ENCODE results near the gene PHTF1. TPM values are rescaled to one million over a fixed set of nuclear protein-coding genes. Genes with fewer than 3 reads are reported as not detected.
"Not testable (repeated sequence)": the region's sequence is repeated elsewhere in the genome, so short reads cannot be mapped to it uniquely, and the experiment has no call there.

The PHTF1 gene
- total and polyA plus RNA-seq, 8 donors, result 3.9 to 48.2 (median 15.5) TPM

GRCh38 chr1:113756461-113756860 lies 2.8 kb downstream of the PHTF1 start:
- no peak for DNase-seq
- Histone ChIP-seq H3K36me3 (peaks cover 5 to 13% (median 11%) of the 10 kb centered on the region in 4 donors), H3K27me3 (no peaks in the 10 kb centered on the region), H3K4me1 (peaks cover 4 to 39% (median 20%) of the 10 kb centered on the region in 4 donors), H3K27ac (no peak overlapping the region), H3K9me3 (no peaks in the 10 kb centered on the region), H3K4me3 (no peak overlapping the region)
- 82 to 97% (median 89%) methylated on average over 1 of the region's 1 CpG for WGBS, 5 donors
- TF ChIP-seq EP300 (IDR thresholded peaks at IDR 0.05) (no peak), POLR2AphosphoS5 (IDR thresholded peaks at IDR 0.05) (no peak), CTCF (IDR thresholded peaks at IDR 0.05) (no peak), POLR2A (IDR thresholded peaks at IDR 0.05) (no peak)
- intact Hi-C loops (cut with DNase I; ENCODE audit: low total_unique reads), result no loop called here

- H3K4me3 ChIP-seq; H3K27me3 ChIP-seq; H3K9me3 ChIP-seq; DNase-seq; H3K27ac ChIP-seq; intact Hi-C loops (cut with DNase I; ENCODE audit: low total_unique reads): not testable (repeated sequence)
- WGBS, 5 donors, result 90 to 95% (median 95%) methylated on average over 6 of the region's 6 CpGs
- H3K4me1 ChIP-seq, result peaks cover 4 to 29% (median 12%) of the 10 kb centered on the region in 4 donors
- peaks cover 5 to 33% (median 26%) of the 10 kb centered on the region in 4 donors for H3K36me3 ChIP-seq
These were observed 6.0 kb downstream of the PHTF1 start for GRCh38 chr1:113753333-113753732.

GRCh38 chr1:113751516-113751915 lies 7.8 kb downstream of the PHTF1 start:
- H3K36me3 ChIP-seq, result peaks cover 5 to 34% (median 29%) of the 10 kb centered on the region in 4 donors
- H3K9me3 ChIP-seq, result no peaks in the 10 kb centered on the region
- H3K27me3 ChIP-seq, result no peaks in the 10 kb centered on the region
- H3K27ac ChIP-seq, result no peak overlapping the region
- TF ChIP-seq POLR2A (IDR thresholded peaks at IDR 0.05) (no peak), CTCF (IDR thresholded peaks at IDR 0.05) (no peak), POLR2AphosphoS5 (IDR thresholded peaks at IDR 0.05) (no peak), EP300 (IDR thresholded peaks at IDR 0.05) (no peak)
- WGBS, 5 donors, result 83 to 93% (median 87%) methylated on average over 1 of the region's 1 CpG
- no peak overlapping the region for H3K4me3 ChIP-seq
- peaks cover 0 to 15% (median 4%) of the 10 kb centered on the region in 4 donors for H3K4me1 ChIP-seq
- intact Hi-C loops (cut with DNase I; ENCODE audit: low total_unique reads), result no loop called here
- DNase-seq, result no peak

GRCh38 chr1:113751114-113751513 lies 8.2 kb downstream of the PHTF1 start:
- no peak overlapping the region for H3K27ac ChIP-seq
- H3K9me3 ChIP-seq, result no peaks in the 10 kb centered on the region
- H3K27me3 ChIP-seq, result no peaks in the 10 kb centered on the region
- H3K4me3 ChIP-seq, result no peak overlapping the region
- H3K36me3 ChIP-seq, result peaks cover 5 to 34% (median 29%) of the 10 kb centered on the region in 4 donors
- DNase-seq, result no peak
- peaks cover 0 to 12% (median under 1%) of the 10 kb centered on the region in 4 donors for H3K4me1 ChIP-seq
- TF ChIP-seq POLR2A (IDR thresholded peaks at IDR 0.05) (no peak), CTCF (IDR thresholded peaks at IDR 0.05) (no peak), POLR2AphosphoS5 (IDR thresholded peaks at IDR 0.05) (no peak), EP300 (IDR thresholded peaks at IDR 0.05) (no peak)
- intact Hi-C loops (cut with DNase I; ENCODE audit: low total_unique reads), result no loop called here

- no peaks in the 10 kb centered on the region for H3K27me3 ChIP-seq
- peaks cover 5 to 34% (median 29%) of the 10 kb centered on the region in 4 donors for H3K36me3 ChIP-seq
- intact Hi-C loops (cut with DNase I; ENCODE audit: low total_unique reads), result no loop called here
- DNase-seq, result no peak
- TF ChIP-seq CTCF (IDR thresholded peaks at IDR 0.05), result no peak
- TF ChIP-seq EP300 (IDR thresholded peaks at IDR 0.05), result no peak
- no peak for TF ChIP-seq POLR2A (IDR thresholded peaks at IDR 0.05)
- no peak for TF ChIP-seq POLR2AphosphoS5 (IDR thresholded peaks at IDR 0.05)
- no peak overlapping the region for H3K27ac ChIP-seq
- 75 to 85% (median 82%) methylated on average over 3 of the region's 3 CpGs for WGBS, 5 donors
- no peak overlapping the region for H3K4me3 ChIP-seq
- peaks cover 0 to 12% (median 2%) of the 10 kb centered on the region in 4 donors for H3K4me1 ChIP-seq
- H3K9me3 ChIP-seq, result no peaks in the 10 kb centered on the region
These were observed 9.9 kb downstream of the PHTF1 start for GRCh38 chr1:113749402-113749801.

Measured in stomach (tissue), 9 donors.